Measurements from ENCODE around the gene STEAP3.

The STEAP3 gene, protein sequence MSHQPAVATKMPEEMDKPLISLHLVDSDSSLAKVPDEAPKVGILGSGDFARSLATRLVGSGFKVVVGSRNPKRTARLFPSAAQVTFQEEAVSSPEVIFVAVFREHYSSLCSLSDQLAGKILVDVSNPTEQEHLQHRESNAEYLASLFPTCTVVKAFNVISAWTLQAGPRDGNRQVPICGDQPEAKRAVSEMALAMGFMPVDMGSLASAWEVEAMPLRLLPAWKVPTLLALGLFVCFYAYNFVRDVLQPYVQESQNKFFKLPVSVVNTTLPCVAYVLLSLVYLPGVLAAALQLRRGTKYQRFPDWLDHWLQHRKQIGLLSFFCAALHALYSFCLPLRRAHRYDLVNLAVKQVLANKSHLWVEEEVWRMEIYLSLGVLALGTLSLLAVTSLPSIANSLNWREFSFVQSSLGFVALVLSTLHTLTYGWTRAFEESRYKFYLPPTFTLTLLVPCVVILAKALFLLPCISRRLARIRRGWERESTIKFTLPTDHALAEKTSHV
- total RNA-seq, result 0 to 0.19 (median 0) reads per million in 3 donors

DNA sequence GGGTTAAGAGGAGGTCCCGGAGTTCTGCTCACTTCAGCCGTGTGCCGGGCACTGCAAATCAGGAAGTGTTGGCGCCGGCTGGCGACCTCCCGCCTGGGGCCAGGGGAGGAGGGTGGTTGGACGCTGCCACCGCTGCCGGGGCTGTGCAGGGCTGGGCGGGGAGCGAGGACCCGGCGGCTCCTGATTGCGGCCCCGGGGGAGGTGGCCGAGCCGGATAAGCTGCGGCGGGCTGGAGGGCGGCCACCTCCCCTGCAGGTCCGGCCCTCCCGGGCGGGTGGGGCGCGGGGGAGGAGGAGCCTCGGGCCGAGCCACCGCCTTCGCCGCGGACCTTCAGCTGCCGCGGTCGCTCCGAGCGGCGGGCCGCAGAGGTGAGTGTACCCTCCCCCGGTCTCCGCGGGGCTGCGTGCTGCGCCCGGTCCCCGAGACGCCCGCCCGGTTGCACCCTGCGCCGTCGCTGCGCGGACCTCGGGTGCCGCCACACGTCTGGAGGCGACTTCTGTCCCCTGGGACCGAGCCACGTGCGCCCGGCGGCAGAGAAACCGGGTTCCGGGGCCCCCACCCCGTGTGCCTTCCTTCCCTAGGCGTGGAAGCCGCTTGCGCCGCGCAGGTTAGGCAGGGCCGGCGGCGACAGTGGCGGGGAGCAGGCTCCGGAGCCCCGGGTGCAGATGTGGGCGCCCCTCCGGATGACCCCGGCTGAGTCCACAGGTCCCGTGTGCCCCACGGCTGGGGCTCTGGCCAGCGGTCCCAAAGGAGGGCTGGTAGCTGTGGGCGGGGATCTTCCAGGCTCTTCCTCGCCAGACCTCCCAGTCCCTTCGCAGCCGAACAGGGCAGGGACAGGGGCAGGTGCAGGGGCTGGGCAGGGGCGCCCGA, at the start of gene STEAP3:
Gene STEAP3 (plus strand): TSS at position 314 of the 870 bp plus-strand sequence. CDS start 7,179 bp downstream, outside the sequence.
- Histone ChIP-seq H3K4me3 (ENCODE audit: insufficient read depth, low read depth, low read length, poor library complexity, severe bottlenecking) (peak within 1 kb of the TSS; percentile 29), H3K36me3 (ENCODE audit: control insufficient read depth, insufficient read depth, low read length) (no peaks in the 10 kb centered on the region), H3K4me1 (ENCODE audit: control insufficient read depth, insufficient read depth, low read length, poor library complexity, severe bottlenecking) (peaks cover 4% of the 10 kb centered on the region), H3K27ac (ENCODE audit: insufficient read depth, low read length, poor library complexity, severe bottlenecking) (no peak within 1 kb of the TSS), H3K27me3 (replicated peaks; ENCODE audit: control insufficient read depth, insufficient read depth, low read length, poor library complexity, severe bottlenecking) (peaks cover 17% of the 10 kb centered on the region), H3K9me3 (ENCODE audit: control insufficient read depth, low read length) (no peaks in the 10 kb centered on the region)
- DNase-seq, result no peak

DNA sequence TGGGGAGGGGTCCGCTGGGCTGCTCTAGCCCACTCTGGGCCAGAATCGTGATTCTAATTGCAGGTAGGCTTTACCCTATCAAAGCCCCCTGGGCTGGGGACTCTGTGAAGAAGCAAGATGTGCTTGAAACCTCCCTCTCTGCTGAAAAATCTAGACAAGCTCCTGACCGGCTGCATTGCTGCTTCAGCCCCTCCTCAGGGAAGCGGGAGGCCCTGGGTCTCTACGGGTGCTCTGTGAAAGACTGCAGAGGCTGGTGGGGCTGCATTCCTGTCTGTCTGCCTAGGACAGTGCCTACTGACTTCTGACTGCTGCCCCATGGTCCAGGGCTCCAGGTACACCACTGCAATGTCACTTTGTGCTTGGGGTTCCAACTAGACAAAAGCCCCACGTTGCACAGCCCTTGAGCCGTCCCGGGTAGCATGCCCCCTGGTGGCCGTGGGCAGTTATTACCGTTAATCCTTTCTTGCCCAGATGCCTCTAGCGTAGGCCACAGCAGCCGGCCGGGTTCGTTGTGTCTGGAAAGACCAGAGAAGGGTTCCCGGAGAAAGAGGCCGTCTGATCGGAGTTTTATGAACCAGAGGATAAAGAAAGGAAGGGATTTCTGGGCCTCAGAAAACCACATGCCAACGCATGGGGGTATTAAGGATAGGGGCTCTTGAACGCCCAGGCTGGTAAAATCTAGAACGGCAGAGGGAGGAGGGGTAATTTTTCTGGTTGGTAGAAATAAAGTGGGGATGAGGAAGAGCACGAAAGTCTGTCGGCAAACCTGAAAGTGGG, 49.2 kb upstream of the STEAP3 start:
- H3K36me3 ChIP-seq (ENCODE audit: control insufficient read depth, insufficient read depth, low read length), result no peaks in the 10 kb centered on the region
- no peaks in the 10 kb centered on the region for H3K9me3 ChIP-seq (ENCODE audit: control insufficient read depth, low read length)
- no peaks in the 10 kb centered on the region for H3K27me3 ChIP-seq (replicated peaks; ENCODE audit: control insufficient read depth, insufficient read depth, low read length, poor library complexity, severe bottlenecking)
- DNase-seq, result peak in 1 of 3 donors; percentile 18
- H3K4me3 ChIP-seq (ENCODE audit: insufficient read depth, low read depth, low read length, poor library complexity, severe bottlenecking), result no peak overlapping the region
- no peaks in the 10 kb centered on the region for H3K4me1 ChIP-seq (ENCODE audit: control insufficient read depth, insufficient read depth, low read length, poor library complexity, severe bottlenecking)
- no peak overlapping the region for H3K27ac ChIP-seq (ENCODE audit: insufficient read depth, low read length, poor library complexity, severe bottlenecking)

DNA sequence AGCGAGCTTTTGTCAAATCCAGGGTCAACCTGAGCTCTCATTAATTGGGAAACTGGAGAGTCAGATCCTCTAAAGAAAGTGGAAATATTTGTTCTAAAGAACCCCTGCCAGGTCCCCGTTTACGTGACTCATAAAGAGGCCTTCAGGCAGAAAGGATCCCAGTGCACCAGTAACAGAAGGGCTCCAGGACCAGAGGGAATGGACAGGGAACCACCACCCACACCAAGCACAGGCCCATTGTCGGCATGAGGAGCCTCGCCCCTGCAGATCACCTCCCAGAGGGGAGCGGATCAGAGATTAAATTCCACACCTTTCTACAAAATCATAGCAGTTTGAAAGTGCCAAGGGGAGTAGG, 48.7 kb upstream of the STEAP3 start:
- DNase-seq, result no peak
- Histone ChIP-seq H3K4me3 (ENCODE audit: insufficient read depth, low read depth, low read length, poor library complexity, severe bottlenecking) (no peak overlapping the region), H3K27ac (ENCODE audit: insufficient read depth, low read length, poor library complexity, severe bottlenecking) (no peak overlapping the region), H3K9me3 (ENCODE audit: control insufficient read depth, low read length) (no peaks in the 10 kb centered on the region), H3K4me1 (ENCODE audit: control insufficient read depth, insufficient read depth, low read length, poor library complexity, severe bottlenecking) (no peaks in the 10 kb centered on the region), H3K27me3 (replicated peaks; ENCODE audit: control insufficient read depth, insufficient read depth, low read length, poor library complexity, severe bottlenecking) (no peaks in the 10 kb centered on the region), H3K36me3 (ENCODE audit: control insufficient read depth, insufficient read depth, low read length) (no peaks in the 10 kb centered on the region)

DNA sequence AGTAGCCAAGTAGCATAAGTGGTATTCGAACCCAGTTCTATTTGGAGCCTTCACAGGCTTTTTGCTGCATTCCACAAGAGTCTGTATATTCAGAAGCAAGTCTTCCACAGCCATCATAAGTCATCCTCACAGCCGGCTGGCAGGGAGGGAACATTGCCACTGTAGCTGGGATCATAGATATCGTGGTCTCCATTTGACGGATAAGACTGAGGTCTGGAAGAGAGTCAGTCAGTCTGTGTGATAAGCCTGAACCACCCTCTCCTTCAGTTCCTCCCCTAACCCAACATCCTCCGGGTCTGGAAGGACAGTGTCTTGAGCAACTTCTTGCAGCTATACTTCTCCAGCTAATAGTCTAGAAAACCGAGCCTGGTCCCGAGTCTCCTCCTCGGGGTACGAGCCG, 48.1 kb upstream of the STEAP3 start:
- H3K4me3 ChIP-seq (ENCODE audit: insufficient read depth, low read depth, low read length, poor library complexity, severe bottlenecking), result no peak overlapping the region
- no peak for DNase-seq
- H3K27me3 ChIP-seq (replicated peaks; ENCODE audit: control insufficient read depth, insufficient read depth, low read length, poor library complexity, severe bottlenecking), result no peaks in the 10 kb centered on the region
- no peaks in the 10 kb centered on the region for H3K36me3 ChIP-seq (ENCODE audit: control insufficient read depth, insufficient read depth, low read length)
- no peak overlapping the region for H3K27ac ChIP-seq (ENCODE audit: insufficient read depth, low read length, poor library complexity, severe bottlenecking)
- H3K4me1 ChIP-seq (ENCODE audit: control insufficient read depth, insufficient read depth, low read length, poor library complexity, severe bottlenecking), result no peaks in the 10 kb centered on the region
- H3K9me3 ChIP-seq (ENCODE audit: control insufficient read depth, low read length), result no peaks in the 10 kb centered on the region

DNA sequence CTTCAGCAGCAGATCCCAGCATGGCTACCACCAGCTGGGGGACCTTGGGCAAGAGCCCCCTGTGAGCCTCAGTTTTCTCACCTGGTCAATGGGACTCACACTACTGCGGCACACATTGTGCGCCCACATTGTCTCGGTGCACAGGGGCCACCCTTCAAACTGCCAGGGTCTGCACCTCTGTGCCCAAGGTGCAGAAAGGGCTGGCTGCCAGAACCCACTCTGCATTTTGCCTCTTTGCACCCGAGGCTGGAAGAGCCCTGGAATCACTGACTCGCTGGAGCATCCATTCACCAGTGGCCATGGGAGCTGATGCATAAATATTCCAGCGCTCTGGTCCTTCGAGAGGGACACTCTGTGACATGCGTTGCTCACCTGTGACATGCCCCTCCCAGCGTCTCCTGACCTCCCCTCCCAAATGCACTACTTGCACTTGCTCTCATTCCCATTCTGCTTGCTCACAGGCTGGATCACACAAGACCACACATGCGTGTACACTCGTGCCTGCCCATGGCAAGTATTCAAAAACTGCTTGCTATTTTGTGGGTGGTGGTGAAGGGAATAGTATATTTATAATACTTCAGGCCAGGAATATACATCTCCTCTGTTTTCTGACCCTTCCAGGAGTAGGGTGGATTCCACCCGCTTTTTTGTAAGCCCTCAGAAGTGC, 46.3 kb upstream of the STEAP3 start:
- no peaks in the 10 kb centered on the region for H3K9me3 ChIP-seq (ENCODE audit: control insufficient read depth, low read length)
- no peaks in the 10 kb centered on the region for H3K36me3 ChIP-seq (ENCODE audit: control insufficient read depth, insufficient read depth, low read length)
- no peak for DNase-seq
- no peaks in the 10 kb centered on the region for H3K27me3 ChIP-seq (replicated peaks; ENCODE audit: control insufficient read depth, insufficient read depth, low read length, poor library complexity, severe bottlenecking)
- no peak overlapping the region for H3K27ac ChIP-seq (ENCODE audit: insufficient read depth, low read length, poor library complexity, severe bottlenecking)
- H3K4me1 ChIP-seq (ENCODE audit: control insufficient read depth, insufficient read depth, low read length, poor library complexity, severe bottlenecking), result no peaks in the 10 kb centered on the region
- H3K4me3 ChIP-seq (ENCODE audit: insufficient read depth, low read depth, low read length, poor library complexity, severe bottlenecking), result no peak overlapping the region

DNA sequence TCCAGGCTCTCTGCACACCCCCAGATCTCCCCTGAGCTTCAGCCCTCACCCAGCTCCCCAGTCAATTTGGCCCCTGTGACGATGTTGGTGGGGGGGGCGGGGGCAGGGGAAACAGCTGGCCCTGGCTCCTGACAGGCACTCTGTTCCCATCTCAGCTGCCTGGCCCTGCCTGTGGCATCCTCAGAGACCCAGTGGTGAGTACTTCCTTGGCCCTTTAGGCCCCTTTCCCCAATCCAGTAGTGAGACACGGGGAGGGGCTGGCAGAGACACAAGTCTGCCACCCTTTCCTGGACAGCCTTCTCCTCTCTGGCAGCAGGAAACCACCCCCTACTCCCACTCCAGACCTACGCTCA, 45.8 kb upstream of the STEAP3 start:
- Histone ChIP-seq H3K4me1 (ENCODE audit: control insufficient read depth, insufficient read depth, low read length, poor library complexity, severe bottlenecking) (no peaks in the 10 kb centered on the region), H3K4me3 (ENCODE audit: insufficient read depth, low read depth, low read length, poor library complexity, severe bottlenecking) (no peak overlapping the region), H3K27me3 (replicated peaks; ENCODE audit: control insufficient read depth, insufficient read depth, low read length, poor library complexity, severe bottlenecking) (no peaks in the 10 kb centered on the region), H3K27ac (ENCODE audit: insufficient read depth, low read length, poor library complexity, severe bottlenecking) (no peak overlapping the region), H3K9me3 (ENCODE audit: control insufficient read depth, low read length) (no peaks in the 10 kb centered on the region), H3K36me3 (ENCODE audit: control insufficient read depth, insufficient read depth, low read length) (no peaks in the 10 kb centered on the region)
- DNase-seq, result no peak

DNA sequence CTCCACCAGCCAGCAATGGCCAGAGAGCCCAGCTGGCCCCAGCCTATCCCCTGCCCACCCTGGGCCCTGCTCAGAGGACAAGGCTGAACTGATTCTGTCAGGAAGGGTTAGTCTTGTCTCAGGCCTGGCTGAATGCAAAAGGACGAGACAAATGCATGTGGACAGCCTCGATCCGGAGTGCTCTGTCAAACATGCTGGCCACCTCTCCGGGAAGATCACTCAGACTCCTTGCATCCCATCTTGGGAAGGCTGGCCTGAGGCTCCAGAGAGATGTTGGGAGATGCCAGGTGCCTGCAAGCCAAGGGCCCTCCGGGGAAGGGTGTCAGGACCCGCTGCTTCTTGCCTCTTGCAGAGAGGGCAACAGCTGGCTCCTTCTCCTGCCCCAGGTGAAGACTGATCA, 44.9 kb upstream of the STEAP3 start:
- Histone ChIP-seq H3K9me3 (ENCODE audit: control insufficient read depth, low read length) (no peaks in the 10 kb centered on the region), H3K27ac (ENCODE audit: insufficient read depth, low read length, poor library complexity, severe bottlenecking) (no peak overlapping the region), H3K36me3 (ENCODE audit: control insufficient read depth, insufficient read depth, low read length) (no peaks in the 10 kb centered on the region), H3K4me1 (ENCODE audit: control insufficient read depth, insufficient read depth, low read length, poor library complexity, severe bottlenecking) (no peaks in the 10 kb centered on the region), H3K4me3 (ENCODE audit: insufficient read depth, low read depth, low read length, poor library complexity, severe bottlenecking) (no peak overlapping the region), H3K27me3 (replicated peaks; ENCODE audit: control insufficient read depth, insufficient read depth, low read length, poor library complexity, severe bottlenecking) (no peaks in the 10 kb centered on the region)
- DNase-seq, result no peak

DNA sequence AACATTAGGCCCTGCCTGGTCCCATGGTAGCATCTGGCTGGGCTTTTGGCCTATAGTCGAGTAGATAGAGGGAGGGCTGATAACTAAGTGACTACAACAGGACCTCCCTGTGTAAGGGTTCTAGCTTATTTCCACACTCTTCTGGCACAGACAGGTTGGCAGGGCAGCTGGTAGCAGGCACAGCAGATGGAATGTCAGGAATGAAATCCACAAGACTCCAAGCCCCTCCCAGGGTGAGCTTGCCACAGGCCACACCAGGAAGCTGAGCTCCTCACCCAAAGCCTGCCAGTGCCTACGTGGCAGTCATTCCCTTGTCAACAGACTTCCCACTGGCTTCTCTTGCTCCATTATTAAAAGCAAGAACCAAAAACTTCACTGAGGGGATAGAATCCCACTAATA, 44.4 kb upstream of the STEAP3 start:
- no peaks in the 10 kb centered on the region for H3K9me3 ChIP-seq (ENCODE audit: control insufficient read depth, low read length)
- H3K36me3 ChIP-seq (ENCODE audit: control insufficient read depth, insufficient read depth, low read length), result no peaks in the 10 kb centered on the region
- DNase-seq, result no peak
- no peaks in the 10 kb centered on the region for H3K27me3 ChIP-seq (replicated peaks; ENCODE audit: control insufficient read depth, insufficient read depth, low read length, poor library complexity, severe bottlenecking)
- H3K4me1 ChIP-seq (ENCODE audit: control insufficient read depth, insufficient read depth, low read length, poor library complexity, severe bottlenecking), result no peaks in the 10 kb centered on the region
- no peak overlapping the region for H3K4me3 ChIP-seq (ENCODE audit: insufficient read depth, low read depth, low read length, poor library complexity, severe bottlenecking)
- H3K27ac ChIP-seq (ENCODE audit: insufficient read depth, low read length, poor library complexity, severe bottlenecking), result no peak overlapping the region

DNA sequence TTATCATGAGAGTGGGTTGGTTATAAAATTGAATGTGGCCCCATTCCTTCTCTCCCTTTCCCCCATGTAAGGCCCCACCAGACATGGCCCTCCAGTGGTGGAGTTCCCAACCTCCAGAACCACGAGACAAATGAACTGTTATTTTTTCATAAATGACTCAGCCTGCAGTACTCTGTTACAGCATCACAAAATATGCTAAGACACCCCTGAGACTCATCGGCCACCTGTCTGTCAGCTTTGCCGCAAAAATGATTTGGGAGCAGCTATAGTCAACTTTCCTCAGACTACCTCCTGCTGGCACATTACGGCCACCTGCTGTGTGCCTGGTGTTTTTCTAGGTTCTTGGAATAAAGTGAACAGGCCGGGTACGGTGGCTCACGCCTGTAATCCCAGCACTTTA, 43.6 kb upstream of the STEAP3 start:
- Histone ChIP-seq H3K27ac (ENCODE audit: insufficient read depth, low read length, poor library complexity, severe bottlenecking) (no peak overlapping the region), H3K4me1 (ENCODE audit: control insufficient read depth, insufficient read depth, low read length, poor library complexity, severe bottlenecking) (no peaks in the 10 kb centered on the region), H3K4me3 (ENCODE audit: insufficient read depth, low read depth, low read length, poor library complexity, severe bottlenecking) (no peak overlapping the region), H3K36me3 (ENCODE audit: control insufficient read depth, insufficient read depth, low read length) (no peaks in the 10 kb centered on the region), H3K27me3 (replicated peaks; ENCODE audit: control insufficient read depth, insufficient read depth, low read length, poor library complexity, severe bottlenecking) (no peaks in the 10 kb centered on the region), H3K9me3 (ENCODE audit: control insufficient read depth, low read length) (no peaks in the 10 kb centered on the region)
- no peak for DNase-seq

All from effector memory CD4-positive, alpha-beta T cell (primary cell).